Psoas muscle (tissue), 8 donors: ENCODE measurements around the gene MIER2. TPM values are rescaled to one million over a fixed set of nuclear protein-coding genes. Genes with fewer than 3 reads are reported as not detected.

ENCODE experiments used
- ATAC-seq, 4 donors: fragments of 200-7000 bp; cut with Tn5 transposase; one replicate each; pipeline ENCODE4 v1.9.1; 2020; ENCODE audit warnings: moderate library complexity in 3 of 4, mild to moderate bottlenecking in 2 of 4
- DNase-seq, 2 donors: peaks; one replicate each; pipeline ENCODE4 v3.0.0-alpha.2; 2020
- H3K27ac ChIP-seq: fragments of 200-600 bp; one replicate; pipeline ENCODE4 v1.8.0; 2022
- H3K27me3 ChIP-seq, 3 donors: fragments of 200-600 bp in 1 of 3; one replicate each; pipeline versions ENCODE4 v1.6.1 to v1.8.0; 2013 to 2022; ENCODE audit warnings: low read length in 2 of 3, mild to moderate bottlenecking in 2 of 3, moderate library complexity in 1 of 3; ENCODE audit not compliant: insufficient read depth in 3 of 3
- H3K36me3 ChIP-seq, 2 donors: fragments of 200-600 bp in 1 of 2; one replicate each; pipeline versions ENCODE4 v1.6.1 to v1.8.0; 2013 to 2022; ENCODE audit warnings: low read depth in 1 of 2, mild to moderate bottlenecking in 1 of 2, moderate library complexity in 1 of 2; ENCODE audit not compliant: insufficient read depth in 1 of 2
- H3K4me1 ChIP-seq: fragments of 200-600 bp; one replicate; pipeline ENCODE4 v1.8.0; 2022
- H3K4me3 ChIP-seq: fragments of 200-600 bp; one replicate; pipeline ENCODE4 v1.8.0; 2022; ENCODE audit warnings: mild to moderate bottlenecking
- H3K9me3 ChIP-seq: fragments of 200-600 bp; one replicate; pipeline ENCODE4 v1.8.0; 2022
- CTCF ChIP-seq: fragments of 200-600 bp; IDR thresholded peaks from one replicate; pipeline ENCODE4 v1.8.0; 2022; ENCODE audit warnings: antibody characterized with exemption
- WGBS, 3 donors: extraction: QIAGEN DNeasy Blood & Tissue Kit; methylation state at CpG; one replicate each; pipeline versions ENCODE4 v1.1.6 to v1.1.7; 2013; 5-methylcytosine and 5-hydroxymethylcytosine counted together
- intact Hi-C, 2 donors: fragments of 100-400 bp; cut with DNase I; formaldehyde crosslinking; loops; one replicate each; pipeline versions ENCODE4 v1.11.0 to v1.14.2; 2022
- polyA plus RNA-seq, 3 donors: library from polyadenylated mRNA; stranded (reverse); fragments of 200-250 nt; gene quantifications; one replicate each; pipeline ENCODE4 v1.2.3, GENCODE V29; 2013
- total RNA-seq, 4 donors: library from RNA; stranded (reverse); fragmentation: NEBNext Ultra II Directional in 2 of 4; extraction: Animal tissue kit (Norgen Biotek cat#: 25700) in 2 of 4; gene quantifications; one replicate each; pipeline versions ENCODE4 v1.2.1 to v1.2.4, GENCODE V29; 2021 to 2023
- donor health status: healthy with polysubstance abuse.
- donor health status: DM: no; HTN: no; CAD: no; lungs with moderate emphysema.
- donor health status: Bipolar disorder and iron deficiency.
- donor health status: healthy.
- donor health status: DM: yes; HTN: yes; CAD: no.
- donor health status: DM: no; HTN: no; CAD: no.
- donor health status: DM: no; HTN: no; CAD: no.
- donor health status: DM: yes; HTN: yes; CAD: no.

MIER2 gene
- total and polyA plus RNA-seq, 7 donors, result 13.3 to 22.2 (median 19.1) TPM

- DNase-seq, result peak in 1 of 2 donors; percentile 18
- ATAC-seq, result no peak
- Histone ChIP-seq H3K27ac (no peak overlapping the region), H3K4me3 (no peak overlapping the region), H3K36me3 (no peaks in the 10 kb centered on the region), H3K9me3 (no peaks in the 10 kb centered on the region), H3K27me3 (peaks cover 4 to 72% (median 32%) of the 10 kb centered on the region in 3 donors), H3K4me1 (no peaks in the 10 kb centered on the region)
- intact Hi-C loops, result no loop called here
- no peak for TF ChIP-seq CTCF
- 68 to 84% (median 77%) methylated on average over 4 of the region's 4 CpGs for WGBS, 3 donors
Observed at GRCh38 chr19:292951-293350, 51.6 kb downstream of the MIER2 start.

- Histone ChIP-seq H3K4me3 (no peak overlapping the region), H3K27ac (no peak overlapping the region), H3K4me1 (no peaks in the 10 kb centered on the region), H3K27me3 (peaks cover 4 to 72% (median 32%) of the 10 kb centered on the region in 3 donors), H3K36me3 (no peaks in the 10 kb centered on the region), H3K9me3 (no peaks in the 10 kb centered on the region)
- no peak for ATAC-seq
- no peak for TF ChIP-seq CTCF
- intact Hi-C loops, result no loop called here
- WGBS, 3 donors, result 72 to 77% (median 73%) methylated on average over 15 of the region's 15 CpGs
- DNase-seq, result peak in 1 of 2 donors; percentile 19
Observed at GRCh38 chr19:292281-292884, 52.2 kb downstream of the MIER2 start.

- WGBS, 3 donors, result 16 to 42% (median 35%) methylated on average over 31 to 70 of the region's 71 CpGs
- Histone ChIP-seq H3K27me3 (peaks cover 4 to 76% (median 32%) of the 10 kb centered on the region in 3 donors), H3K36me3 (no peaks in the 10 kb centered on the region), H3K4me3 (peak overlapping the region; percentile 34), H3K4me1 (no peaks in the 10 kb centered on the region), H3K9me3 (no peaks in the 10 kb centered on the region), H3K27ac (no peak overlapping the region)
- DNase-seq (peak in 1 of 2 donors; percentile 23), ATAC-seq (no peak)
- intact Hi-C loops, result no loop called here
- no peak for TF ChIP-seq CTCF
Observed at GRCh38 chr19:291561-292280, 52.9 kb downstream of the MIER2 start.

- H3K36me3 ChIP-seq, result no peaks in the 10 kb centered on the region
- no peaks in the 10 kb centered on the region for H3K4me1 ChIP-seq
- no peak within 1 kb of the TSS for H3K27ac ChIP-seq
- no peak for ATAC-seq
- 0 to 3% (median 1%) methylated on average over 21 to 50 of the region's 60 CpGs for WGBS, 3 donors
- TF ChIP-seq CTCF, result no peak
- intact Hi-C loops, result no loop called here
- H3K9me3 ChIP-seq, result no peaks in the 10 kb centered on the region
- DNase-seq, result peak in 1 of 2 donors; percentile 42
- H3K4me3 ChIP-seq, result peak within 1 kb of the TSS; percentile 49
- H3K27me3 ChIP-seq, result peaks cover 4 to 78% (median 32%) of the 10 kb centered on the region in 3 donors
Observed at GRCh38 chr19:291006-291521, 53.5 kb downstream of the MIER2 start, which contains the start of gene PLPP2. PLPP2 (minus strand) TSS chr19:291403; CDS start chr19:291336, 67 bp downstream.
